ENCODE results near the gene PATZ1. TPM values are rescaled to one million over a fixed set of nuclear protein-coding genes. Genes with fewer than 3 reads are reported as not detected.
A peak's percentile ranks its signal among the peaks of the same experiment; 100 is the strongest.

The PATZ1 gene
- total RNA-seq, 1 experiment from 2014 or later = 19.2 TPM

- peaks cover 39% of the 10 kb centered on the region for H3K36me3 Mint-ChIP-seq (ENCODE audit: insufficient read depth, unreplicated experiment)
- no TSS peak for BruUV-seq (replicated peaks)
- peak overlapping the region; percentile 39 for H3K4me3 Mint-ChIP-seq (ENCODE audit: unreplicated experiment)
- DNase-seq (ENCODE audit: unreplicated experiment) = no peak
- no peak for TF ChIP-seq CTCF (IDR thresholded peaks at IDR 0.05; ENCODE audit: unreplicated experiment)
- intact Hi-C loops (cut with micrococcal nuclease) = loop anchor here (10.0 kb wide), 1 partner anchor 293 kb away; no protein-coding TSS in a partner anchor
- peaks cover 14% of the 10 kb centered on the region for H3K4me1 Mint-ChIP-seq (ENCODE audit: insufficient read depth, unreplicated experiment)
- no peaks in the 10 kb centered on the region for H3K27me3 Mint-ChIP-seq (ENCODE audit: insufficient read depth, unreplicated experiment)
- ChIA-PET CTCF (interaction anchor here (0.7 to 1.0 kb wide), 2 partner anchors 7 to 28 kb away, joined by 3 to 4 read pairs; no protein-coding TSS in a partner anchor), POLR2A (no interaction called here)
- H3K27ac Mint-ChIP-seq (ENCODE audit: low read depth, unreplicated experiment) = no peak overlapping the region
- no peaks in the 10 kb centered on the region for H3K9me3 Mint-ChIP-seq (ENCODE audit: unreplicated experiment)
Observed at GRCh38 chr22:31341386-31342088, 4.6 kb downstream of the PATZ1 start.

GRCh38 chr22:31340765-31341247, 5.3 kb downstream of the PATZ1 start:
- ChIA-PET POLR2A (interaction anchor here (0.7 to 1.1 kb wide), 2 partner anchors 13 to 394 kb away, joined by 3 read pairs; no protein-coding TSS in a partner anchor), CTCF (interaction anchor here (0.6 to 0.7 kb wide), 3 partner anchors 53 to 108 kb away, joined by 3 to 5 read pairs (median 3); no protein-coding TSS in a partner anchor)
- no peak for TF ChIP-seq CTCF (IDR thresholded peaks at IDR 0.05; ENCODE audit: unreplicated experiment)
- Mint-ChIP-seq H3K36me3 (ENCODE audit: insufficient read depth, unreplicated experiment) (peaks cover 40% of the 10 kb centered on the region), H3K27me3 (ENCODE audit: insufficient read depth, unreplicated experiment) (no peaks in the 10 kb centered on the region), H3K9me3 (ENCODE audit: unreplicated experiment) (no peaks in the 10 kb centered on the region), H3K4me1 (ENCODE audit: insufficient read depth, unreplicated experiment) (peaks cover 14% of the 10 kb centered on the region), H3K4me3 (ENCODE audit: unreplicated experiment) (no peak overlapping the region), H3K27ac (ENCODE audit: low read depth, unreplicated experiment) (peak overlapping the region; percentile 37)
- no TSS peak for BruUV-seq (replicated peaks)
- intact Hi-C loops (cut with micrococcal nuclease) = loop anchor here (10.0 kb wide), 1 partner anchor 294 kb away; no protein-coding TSS in a partner anchor
- DNase-seq (ENCODE audit: unreplicated experiment) = no peak

- POLR2A ChIA-PET = interaction anchor here (0.7 to 1.1 kb wide), 2 partner anchors 13 to 394 kb away, joined by 3 read pairs; no protein-coding TSS in a partner anchor
- H3K27me3 Mint-ChIP-seq (ENCODE audit: insufficient read depth, unreplicated experiment) = no peaks in the 10 kb centered on the region
- TF ChIP-seq CTCF (IDR thresholded peaks at IDR 0.05; ENCODE audit: unreplicated experiment) = no peak
- peaks cover 14% of the 10 kb centered on the region for H3K4me1 Mint-ChIP-seq (ENCODE audit: insufficient read depth, unreplicated experiment)
- peak overlapping the region; percentile 37 for H3K27ac Mint-ChIP-seq (ENCODE audit: low read depth, unreplicated experiment)
- intact Hi-C loops (cut with micrococcal nuclease) = loop anchor here (10.0 kb wide), 1 partner anchor 294 kb away; no protein-coding TSS in a partner anchor
- DNase-seq (ENCODE audit: unreplicated experiment) = no peak
- H3K4me3 Mint-ChIP-seq (ENCODE audit: unreplicated experiment) = no peak overlapping the region
- no peaks in the 10 kb centered on the region for H3K9me3 Mint-ChIP-seq (ENCODE audit: unreplicated experiment)
- peaks cover 40% of the 10 kb centered on the region for H3K36me3 Mint-ChIP-seq (ENCODE audit: insufficient read depth, unreplicated experiment)
- no TSS peak for BruUV-seq (replicated peaks)
- CTCF ChIA-PET = interaction anchor here (0.6 to 0.7 kb wide), 4 partner anchors 53 to 108 kb away, joined by 3 to 5 read pairs (median 3); no protein-coding TSS in a partner anchor
Observed at GRCh38 chr22:31340360-31340759, 5.8 kb downstream of the PATZ1 start.

GRCh38 chr22:31339148-31339832, 6.9 kb downstream of the PATZ1 start:
- POLR2A ChIA-PET = interaction anchor here (1.0 to 2.5 kb wide), 4 partner anchors 8 to 61 kb away, joined by 3 to 17 read pairs (median 8); partner anchors contain the start of genes DRG1 and PATZ1
- no peak overlapping the region for H3K27ac Mint-ChIP-seq (ENCODE audit: low read depth, unreplicated experiment)
- intact Hi-C loops (cut with micrococcal nuclease) = no loop called here
- H3K9me3 Mint-ChIP-seq (ENCODE audit: unreplicated experiment) = no peaks in the 10 kb centered on the region
- H3K36me3 Mint-ChIP-seq (ENCODE audit: insufficient read depth, unreplicated experiment) = peaks cover 46% of the 10 kb centered on the region
- no peak for DNase-seq (ENCODE audit: unreplicated experiment)
- CTCF ChIA-PET = interaction anchor here (1.4 kb wide), 1 partner anchor 26 kb away, joined by 5 read pairs; no protein-coding TSS in a partner anchor
- H3K27me3 Mint-ChIP-seq (ENCODE audit: insufficient read depth, unreplicated experiment) = no peaks in the 10 kb centered on the region
- TF ChIP-seq CTCF (IDR thresholded peaks at IDR 0.05; ENCODE audit: unreplicated experiment) = no peak
- BruUV-seq (replicated peaks) = no TSS peak
- no peak overlapping the region for H3K4me3 Mint-ChIP-seq (ENCODE audit: unreplicated experiment)
- peaks cover 14% of the 10 kb centered on the region for H3K4me1 Mint-ChIP-seq (ENCODE audit: insufficient read depth, unreplicated experiment)

Measured in MCF 10A (cell line).